Measurements from ENCODE around the gene NAA10.

Gene NAA10

GRCh38 chrX:153966841-153967535 lies 32.2 kb upstream of the NAA10 start:
- no peak for DNase-seq

GRCh38 chrX:153966283-153966688 lies 31.4 kb upstream of the NAA10 start:
- DNase-seq: no peak

- DNase-seq: no peak
These were observed 30.6 kb upstream of the NAA10 start for GRCh38 chrX:153965406-153965805.

GRCh38 chrX:153964105-153964504 lies 29.3 kb upstream of the NAA10 start:
- DNase-seq: no peak

- DNase-seq: no peak
These were observed 28.7 kb upstream of the NAA10 start for GRCh38 chrX:153963546-153963945.

- DNase-seq: no peak
These were observed 26.5 kb upstream of the NAA10 start for GRCh38 chrX:153961292-153961691.

- DNase-seq: no peak
These were observed 25.9 kb upstream of the NAA10 start for GRCh38 chrX:153960786-153961185.

- DNase-seq: no peak
These were observed 25.2 kb upstream of the NAA10 start for GRCh38 chrX:153960077-153960476.

- no peak for DNase-seq
These were observed 24.8 kb upstream of the NAA10 start for GRCh38 chrX:153959649-153960048.

GRCh38 chrX:153958605-153959004 lies 23.8 kb upstream of the NAA10 start:
- no peak for DNase-seq

- DNase-seq: no peak
These were observed 22.4 kb upstream of the NAA10 start for GRCh38 chrX:153957224-153957623.

- no peak for DNase-seq
These were observed 21.4 kb upstream of the NAA10 start for GRCh38 chrX:153956044-153956907.

GRCh38 chrX:153955228-153955732 lies 20.4 kb upstream of the NAA10 start:
- no peak for DNase-seq

- DNase-seq: no peak
These were observed 19.9 kb upstream of the NAA10 start for GRCh38 chrX:153954558-153955227.

GRCh38 chrX:153953892-153954557 lies 19.2 kb upstream of the NAA10 start:
- DNase-seq: no peak

- peak; percentile 81 for DNase-seq
These were observed 18.5 kb upstream of the NAA10 start for GRCh38 chrX:153953342-153953830.

- DNase-seq: no peak
These were observed 17.7 kb upstream of the NAA10 start for GRCh38 chrX:153952373-153953026.

- DNase-seq: no peak
These were observed 17.0 kb upstream of the NAA10 start for GRCh38 chrX:153951683-153952372.

GRCh38 chrX:153950127-153950526 lies 15.3 kb upstream of the NAA10 start:
- DNase-seq: no peak

GRCh38 chrX:153948847-153949805 lies 14.3 kb upstream of the NAA10 start:
- no peak for DNase-seq

Data from islet precursor cell (in vitro differentiated cells).